IMR-90 (cell line): ENCODE data around the gene OSBPL3.

Source experiments
- FOS ChIP-seq: fragments of 150-350 bp; IDR thresholded peaks from 2 replicates; pipeline ENCODE4 v1.6.1; 2016; ENCODE audit warnings: low read depth, low read length
- MAZ ChIP-seq: IDR thresholded peaks from 2 replicates; pipeline ENCODE4 v1.6.1; 2012; ENCODE audit warnings: low read depth, mild to moderate bottlenecking, low read length, improper control_type of control experiment, moderate library complexity, borderline replicate concordance
- POLR2A ChIP-seq: IDR thresholded peaks from 2 replicates; pipeline ENCODE4 v1.6.1; 2012; ENCODE audit warnings: mild to moderate bottlenecking, low read depth, low read length
- RCOR1 ChIP-seq: IDR thresholded peaks from 2 replicates; pipeline ENCODE4 v1.6.1; 2012; ENCODE audit warnings: mild to moderate bottlenecking, low read length, improper control_type of control experiment; ENCODE audit not compliant: insufficient replicate concordance
- RFX5 ChIP-seq: IDR thresholded peaks from 2 replicates; pipeline ENCODE4 v1.8.0; 2012; ENCODE audit warnings: low read depth, mild to moderate bottlenecking, low read length, moderate library complexity
- SMC3 ChIP-seq: fragments of 150-350 bp; IDR thresholded peaks from 2 replicates; pipeline ENCODE4 v1.6.1; 2016; ENCODE audit warnings: low read depth, mild to moderate bottlenecking, antibody characterized with exemption, low read length, moderate library complexity
- TF ChIP-seq, protein P1 (sequence below): conservative IDR thresholded peaks from 2 replicates; pipeline ENCODE4 v1.5.1; 2012; ENCODE audit warnings: mild to moderate bottlenecking, low read depth, low read length, improper control_type of control experiment
- TF ChIP-seq, protein P2 (sequence below): fragments of 150-350 bp; IDR thresholded peaks from 2 replicates; pipeline ENCODE4 v1.6.1; 2017; ENCODE audit warnings: mild to moderate bottlenecking, antibody characterized with exemption, low read length, low read depth

DNA sequence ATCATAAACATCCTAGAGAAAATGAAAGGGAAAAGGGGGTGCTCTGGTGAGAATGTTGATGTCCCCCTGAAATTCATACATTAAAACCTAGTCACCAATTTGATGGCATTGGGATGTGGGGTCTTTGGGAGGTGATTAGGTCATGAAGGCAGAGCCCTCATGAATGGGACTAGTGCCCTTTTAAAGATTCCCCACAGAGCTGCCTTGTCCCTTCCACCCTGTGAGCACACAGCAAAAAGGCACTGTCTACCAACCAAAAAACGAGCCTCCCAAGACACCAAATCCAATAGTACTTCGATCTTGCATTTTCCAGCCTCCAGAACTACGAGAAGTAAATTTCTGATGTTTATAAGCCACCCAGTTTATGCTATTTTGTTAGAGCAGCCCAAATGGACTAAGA, 47.6 kb downstream of the OSBPL3 start:
- TF ChIP-seq, protein P1, sequence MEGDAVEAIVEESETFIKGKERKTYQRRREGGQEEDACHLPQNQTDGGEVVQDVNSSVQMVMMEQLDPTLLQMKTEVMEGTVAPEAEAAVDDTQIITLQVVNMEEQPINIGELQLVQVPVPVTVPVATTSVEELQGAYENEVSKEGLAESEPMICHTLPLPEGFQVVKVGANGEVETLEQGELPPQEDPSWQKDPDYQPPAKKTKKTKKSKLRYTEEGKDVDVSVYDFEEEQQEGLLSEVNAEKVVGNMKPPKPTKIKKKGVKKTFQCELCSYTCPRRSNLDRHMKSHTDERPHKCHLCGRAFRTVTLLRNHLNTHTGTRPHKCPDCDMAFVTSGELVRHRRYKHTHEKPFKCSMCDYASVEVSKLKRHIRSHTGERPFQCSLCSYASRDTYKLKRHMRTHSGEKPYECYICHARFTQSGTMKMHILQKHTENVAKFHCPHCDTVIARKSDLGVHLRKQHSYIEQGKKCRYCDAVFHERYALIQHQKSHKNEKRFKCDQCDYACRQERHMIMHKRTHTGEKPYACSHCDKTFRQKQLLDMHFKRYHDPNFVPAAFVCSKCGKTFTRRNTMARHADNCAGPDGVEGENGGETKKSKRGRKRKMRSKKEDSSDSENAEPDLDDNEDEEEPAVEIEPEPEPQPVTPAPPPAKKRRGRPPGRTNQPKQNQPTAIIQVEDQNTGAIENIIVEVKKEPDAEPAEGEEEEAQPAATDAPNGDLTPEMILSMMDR, result no peak
- TF ChIP-seq POLR2A (no peak), SMC3 (no peak), RCOR1 (no peak), FOS (no peak), RFX5 (no peak), MAZ (no peak)
- TF ChIP-seq, protein P2, sequence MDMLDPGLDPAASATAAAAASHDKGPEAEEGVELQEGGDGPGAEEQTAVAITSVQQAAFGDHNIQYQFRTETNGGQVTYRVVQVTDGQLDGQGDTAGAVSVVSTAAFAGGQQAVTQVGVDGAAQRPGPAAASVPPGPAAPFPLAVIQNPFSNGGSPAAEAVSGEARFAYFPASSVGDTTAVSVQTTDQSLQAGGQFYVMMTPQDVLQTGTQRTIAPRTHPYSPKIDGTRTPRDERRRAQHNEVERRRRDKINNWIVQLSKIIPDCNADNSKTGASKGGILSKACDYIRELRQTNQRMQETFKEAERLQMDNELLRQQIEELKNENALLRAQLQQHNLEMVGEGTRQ, result no peak
